GM13976 (cell line): ENCODE results near the gene RSRC1.

Experiments
- DNase-seq: peaks from one replicate; pipeline ENCODE4 v3.0.0; 2012; ENCODE audit warnings: low spot score
- in situ Hi-C: fragments of 300-500 bp; cut with MboI; formaldehyde crosslinking; loops from one replicate; pipeline ENCODE4 v1.12.0; 2022; ENCODE audit warnings: low sequenced_read_pairs, mixed read lengths, inconsistent platforms; ENCODE audit not compliant: unreplicated experiment
- TF ChIP-seq, protein P1 (sequence below): IDR thresholded peaks from 2 replicates; pipeline ENCODE4 v1.5.1; 2012; ENCODE audit warnings: borderline replicate concordance, mild to moderate bottlenecking; ENCODE audit not compliant: insufficient read depth; ENCODE audit errors: extremely low read depth, missing control alignments, control extremely low read depth

The RSRC1 gene

GRCh38 chr3:158085931-158086330 lies 24.0 kb upstream of the RSRC1 start:
- TF ChIP-seq, protein P1, sequence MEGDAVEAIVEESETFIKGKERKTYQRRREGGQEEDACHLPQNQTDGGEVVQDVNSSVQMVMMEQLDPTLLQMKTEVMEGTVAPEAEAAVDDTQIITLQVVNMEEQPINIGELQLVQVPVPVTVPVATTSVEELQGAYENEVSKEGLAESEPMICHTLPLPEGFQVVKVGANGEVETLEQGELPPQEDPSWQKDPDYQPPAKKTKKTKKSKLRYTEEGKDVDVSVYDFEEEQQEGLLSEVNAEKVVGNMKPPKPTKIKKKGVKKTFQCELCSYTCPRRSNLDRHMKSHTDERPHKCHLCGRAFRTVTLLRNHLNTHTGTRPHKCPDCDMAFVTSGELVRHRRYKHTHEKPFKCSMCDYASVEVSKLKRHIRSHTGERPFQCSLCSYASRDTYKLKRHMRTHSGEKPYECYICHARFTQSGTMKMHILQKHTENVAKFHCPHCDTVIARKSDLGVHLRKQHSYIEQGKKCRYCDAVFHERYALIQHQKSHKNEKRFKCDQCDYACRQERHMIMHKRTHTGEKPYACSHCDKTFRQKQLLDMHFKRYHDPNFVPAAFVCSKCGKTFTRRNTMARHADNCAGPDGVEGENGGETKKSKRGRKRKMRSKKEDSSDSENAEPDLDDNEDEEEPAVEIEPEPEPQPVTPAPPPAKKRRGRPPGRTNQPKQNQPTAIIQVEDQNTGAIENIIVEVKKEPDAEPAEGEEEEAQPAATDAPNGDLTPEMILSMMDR: no peak
- in situ Hi-C loops: no loop called here
- no peak for DNase-seq

DNA sequence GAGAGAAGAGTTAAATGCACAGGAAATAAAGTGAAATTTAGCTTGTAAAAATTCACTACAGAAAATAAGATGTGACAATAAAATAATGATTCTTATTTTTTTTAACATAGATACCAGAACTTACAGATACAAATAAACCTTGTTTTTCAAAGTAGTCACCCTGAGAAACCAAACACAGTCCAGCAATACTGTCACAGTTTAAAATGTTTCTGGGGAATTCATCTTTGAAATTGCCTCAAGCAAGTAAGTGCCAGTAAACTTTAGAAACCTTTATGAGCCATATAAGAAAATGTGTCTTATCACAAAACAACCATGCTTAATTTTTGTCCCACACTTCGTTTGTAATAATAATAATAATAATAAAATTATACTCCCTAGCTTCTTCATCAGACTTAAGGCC lies 23.5 kb upstream of the RSRC1 start:
- TF ChIP-seq, protein P1: no peak

GRCh38 chr3:158086776-158087175 lies 23.1 kb upstream of the RSRC1 start:
- in situ Hi-C loops: no loop called here
- no peak for DNase-seq
- TF ChIP-seq, protein P1: no peak

More for the DNA sequence above, 23.5 kb upstream of the RSRC1 start:
- DNase-seq: no peak
- in situ Hi-C loops: no loop called here

DNA sequence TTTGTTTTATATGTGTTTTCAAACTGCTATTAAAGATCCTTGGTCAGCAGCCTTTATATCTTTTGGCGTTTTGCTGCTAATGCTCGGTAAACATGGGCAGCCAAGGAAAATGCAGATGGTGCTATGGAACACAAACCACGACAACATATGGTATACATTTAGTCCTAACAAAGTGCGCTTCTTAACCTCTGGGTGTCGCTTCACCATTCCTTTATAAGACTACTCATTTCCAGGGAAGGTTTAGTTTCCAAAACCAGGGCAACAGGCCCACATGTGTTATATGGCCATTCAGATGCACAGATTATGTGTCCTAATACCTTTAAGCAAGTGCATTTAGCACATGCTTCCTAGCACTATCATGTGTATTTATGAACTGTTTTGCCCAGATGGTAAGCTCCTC lies 18.4 kb upstream of the RSRC1 start:
- in situ Hi-C loops: no loop called here
- TF ChIP-seq, protein P1: no peak
- DNase-seq: no peak

- DNase-seq: no peak
- in situ Hi-C loops: no loop called here
- TF ChIP-seq, protein P1: no peak
Measured at GRCh38 chr3:158093526-158093925, 16.4 kb upstream of the RSRC1 start.

DNA sequence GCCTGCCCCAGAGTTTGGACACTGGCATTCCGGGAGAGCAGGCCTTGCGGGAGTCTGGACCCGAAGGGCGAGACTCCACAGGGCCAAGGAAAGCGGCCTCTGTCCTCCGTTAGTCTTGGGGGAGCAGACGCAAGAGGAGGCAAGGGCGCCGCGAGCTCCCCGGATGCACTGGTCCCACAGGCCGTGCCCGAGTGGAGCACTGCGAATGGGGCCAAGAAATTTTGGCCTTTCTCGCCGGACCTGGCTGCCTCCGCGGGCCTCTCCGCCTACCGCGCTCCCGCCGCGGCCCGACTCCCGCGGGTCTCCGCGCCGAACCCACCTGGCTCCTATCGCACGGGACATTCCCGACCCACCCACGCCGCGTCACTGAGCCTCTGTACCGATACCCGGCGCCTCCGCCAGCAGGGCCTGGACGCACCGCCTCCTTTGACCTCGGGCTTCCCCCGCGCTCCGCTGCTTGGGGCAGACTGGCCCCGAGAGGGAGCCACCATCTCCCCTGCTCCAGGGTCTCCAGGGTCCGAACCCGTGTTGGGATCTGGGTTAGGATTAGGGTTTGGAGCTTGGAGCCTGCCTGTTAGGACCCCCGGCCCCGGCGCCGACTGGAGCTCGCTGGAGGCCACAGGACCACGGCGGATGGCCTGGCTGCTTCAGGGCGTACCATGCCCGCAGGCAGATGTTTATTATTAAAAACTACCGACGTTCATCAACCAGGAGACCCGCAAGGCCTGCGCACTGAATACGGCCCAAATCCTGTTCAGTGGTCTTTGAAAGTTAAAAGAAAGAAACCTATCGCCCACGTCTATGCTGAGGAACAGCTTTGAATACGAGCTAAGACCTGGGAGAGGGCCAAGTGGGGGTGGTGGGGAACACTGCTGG lies 15.4 kb upstream of the RSRC1 start:
- DNase-seq: peak; percentile 80
- TF ChIP-seq, protein P1: no peak
- in situ Hi-C loops: no loop called here
